Endometrium (tissue), 2 donors: ENCODE results near the gene ZNRF2.
"Not testable (repeated sequence)": the region's sequence is repeated elsewhere in the genome, so short reads cannot be mapped to it uniquely, and the experiment has no call there.

Experiments
- FAIRE-seq: peaks from 2 replicates; lab custom pipeline; 2012; peaks lifted over from hg19 to GRCh38; lab: Jason Lieb, UNC
- donor health status: control.
- donor health status: control.

ZNRF2 gene

GRCh38 chr7:30363778-30364563 is 79.6 kb downstream of the ZNRF2 start:
- FAIRE-seq: no peak

GRCh38 chr7:30364773-30365172 is 80.4 kb downstream of the ZNRF2 start:
- no peak for FAIRE-seq

GRCh38 chr7:30365621-30366020 is 81.2 kb downstream of the ZNRF2 start:
- no peak for FAIRE-seq

GRCh38 chr7:30366606-30367005 is 82.2 kb downstream of the ZNRF2 start:
- no peak for FAIRE-seq

- no peak for FAIRE-seq
These were observed 83.2 kb downstream of the ZNRF2 start for GRCh38 chr7:30367561-30367960.

- FAIRE-seq: no peak
These were observed 85.5 kb downstream of the ZNRF2 start for GRCh38 chr7:30369879-30370278.

GRCh38 chr7:30371321-30371720 is 86.9 kb downstream of the ZNRF2 start:
- no peak for FAIRE-seq

- FAIRE-seq: no peak
These were observed 93.9 kb downstream of the ZNRF2 start for GRCh38 chr7:30378275-30378674.

GRCh38 chr7:30379131-30379530 is 94.7 kb downstream of the ZNRF2 start:
- no peak for FAIRE-seq

- no peak for FAIRE-seq
These were observed 95.3 kb downstream of the ZNRF2 start for GRCh38 chr7:30379741-30380140.

GRCh38 chr7:30380294-30380693 is 95.9 kb downstream of the ZNRF2 start:
- FAIRE-seq: no peak

GRCh38 chr7:30380824-30381223 is 96.4 kb downstream of the ZNRF2 start:
- FAIRE-seq: not testable (repeated sequence)

GRCh38 chr7:30382607-30383006 is 98.2 kb downstream of the ZNRF2 start:
- no peak for FAIRE-seq

- no peak for FAIRE-seq
These were observed 105.4 kb downstream of the ZNRF2 start for GRCh38 chr7:30389791-30390190.

- FAIRE-seq: no peak
These were observed 106.6 kb downstream of the ZNRF2 start for GRCh38 chr7:30390736-30391636.

- FAIRE-seq: no peak
These were observed 107.4 kb downstream of the ZNRF2 start for GRCh38 chr7:30391806-30392205.

- FAIRE-seq: no peak
These were observed 111.3 kb downstream of the ZNRF2 start for GRCh38 chr7:30395676-30396075.

- FAIRE-seq: no peak
These were observed 112.0 kb downstream of the ZNRF2 start for GRCh38 chr7:30396389-30396788.

- no peak for FAIRE-seq
These were observed 119.1 kb downstream of the ZNRF2 start for GRCh38 chr7:30403477-30403876.

GRCh38 chr7:30405179-30405578 is 120.8 kb downstream of the ZNRF2 start:
- FAIRE-seq: no peak

GRCh38 chr7:30406664-30407425 is 122.4 kb downstream of the ZNRF2 start:
- FAIRE-seq: no peak

GRCh38 chr7:30411173-30411572 is 126.8 kb downstream of the ZNRF2 start:
- no peak for FAIRE-seq

- no peak for FAIRE-seq
These were observed 127.5 kb downstream of the ZNRF2 start for GRCh38 chr7:30411897-30412296.
